Skeletal muscle tissue (tissue), 4 donors: ENCODE data around the gene APBB2. TPM values are rescaled to one million over a fixed set of nuclear protein-coding genes. Genes with fewer than 3 reads are reported as not detected.
"Not testable (repeated sequence)": the region's sequence is repeated elsewhere in the genome, so short reads cannot be mapped to it uniquely, and the experiment has no call there.

Experiments
- H3K27ac ChIP-seq: one replicate; pipeline ENCODE4 v1.7.0; 2013; ENCODE audit warnings: mild to moderate bottlenecking, low read depth, low read length, inconsistent platforms
- H3K27me3 ChIP-seq, 3 donors: one replicate each; pipeline ENCODE4 v1.7.0; 2013; ENCODE audit warnings: low read length in 3 of 3; ENCODE audit not compliant: control insufficient read depth in 3 of 3, insufficient read depth in 3 of 3
- H3K36me3 ChIP-seq, 3 donors: one replicate each; pipeline ENCODE4 v1.7.0; 2013; ENCODE audit warnings: low read length in 3 of 3; ENCODE audit not compliant: control insufficient read depth in 3 of 3, insufficient read depth in 3 of 3
- H3K4me1 ChIP-seq, 3 donors: one replicate each; pipeline ENCODE4 v1.7.0; 2013; ENCODE audit warnings: low read length in 3 of 3, mild to moderate bottlenecking in 3 of 3; ENCODE audit not compliant: control insufficient read depth in 3 of 3, insufficient read depth in 3 of 3
- H3K4me3 ChIP-seq, 3 donors: one replicate each; pipeline ENCODE4 v1.7.0; 2013; ENCODE audit warnings: low read length in 3 of 3
- H3K9ac ChIP-seq, 3 donors: one replicate each; pipeline ENCODE4 v1.7.0; 2013; ENCODE audit warnings: low read length in 3 of 3, mild to moderate bottlenecking in 3 of 3, moderate library complexity in 2 of 3, low read depth in 1 of 3
- H3K9me3 ChIP-seq, 3 donors: one replicate each; pipeline ENCODE4 v1.7.0; 2013; ENCODE audit warnings: low read length in 3 of 3; ENCODE audit not compliant: control insufficient read depth in 3 of 3
- total RNA-seq: library from RNA; depleted of rRNA; stranded (reverse); fragments of >200 nt; gene quantifications from one replicate; pipeline ENCODE4 v1.2.3, GENCODE V29; 2014
- donor health status: Osteomylitis.

The APBB2 gene
- total RNA-seq, 1 donor from 2014 or later = 41.2 TPM

- H3K4me1 ChIP-seq = peaks cover 0 to 14% (median 0%) of the 10 kb centered on the region in 3 donors
These were observed 383.0 kb downstream of the APBB2 start for GRCh38 chr4:40831146-40831907.

GRCh38 chr4:40829586-40829985 is 384.8 kb downstream of the APBB2 start:
- no peak overlapping the region for H3K9ac ChIP-seq
- H3K27ac ChIP-seq = no peak overlapping the region
- H3K4me3 ChIP-seq = no peak overlapping the region
- no peaks in the 10 kb centered on the region for H3K27me3 ChIP-seq
- H3K36me3 ChIP-seq = peaks cover 37 to 46% (median 38%) of the 10 kb centered on the region in 3 donors
- peaks cover 0 to 6% (median 0%) of the 10 kb centered on the region in 3 donors for H3K4me1 ChIP-seq
- no peaks in the 10 kb centered on the region for H3K9me3 ChIP-seq

More at GRCh38 chr4:40831146-40831907, 383.0 kb downstream of the APBB2 start:
- no peak overlapping the region for H3K27ac ChIP-seq
- no peak overlapping the region for H3K9ac ChIP-seq
- H3K27me3 ChIP-seq = no peaks in the 10 kb centered on the region
- no peak overlapping the region for H3K4me3 ChIP-seq
- H3K9me3 ChIP-seq = no peaks in the 10 kb centered on the region
- H3K36me3 ChIP-seq = peaks cover 25 to 40% (median 36%) of the 10 kb centered on the region in 3 donors

- no peaks in the 10 kb centered on the region for H3K27me3 ChIP-seq
- no peak overlapping the region for H3K27ac ChIP-seq
- H3K4me3 ChIP-seq = no peak overlapping the region
- H3K9ac ChIP-seq = no peak overlapping the region
- H3K9me3 ChIP-seq = no peaks in the 10 kb centered on the region
- peaks cover 38 to 52% (median 39%) of the 10 kb centered on the region in 3 donors for H3K36me3 ChIP-seq
- H3K4me1 ChIP-seq = peaks cover 0 to 6% (median 0%) of the 10 kb centered on the region in 3 donors
These were observed 385.7 kb downstream of the APBB2 start for GRCh38 chr4:40828661-40829060.

GRCh38 chr4:40827758-40828157 is 386.6 kb downstream of the APBB2 start:
- Histone ChIP-seq H3K9me3 (no peaks in the 10 kb centered on the region), H3K9ac (no peak overlapping the region), H3K36me3 (peaks cover 43 to 58% (median 44%) of the 10 kb centered on the region in 3 donors), H3K27me3 (no peaks in the 10 kb centered on the region), H3K27ac (no peak overlapping the region), H3K4me1 (peaks cover 0 to 6% (median 0%) of the 10 kb centered on the region in 3 donors), H3K4me3 (no peak overlapping the region)

GRCh38 chr4:40826821-40827220 is 387.5 kb downstream of the APBB2 start:
- Histone ChIP-seq H3K27ac (no peak overlapping the region), H3K27me3 (no peaks in the 10 kb centered on the region), H3K9me3 (no peaks in the 10 kb centered on the region), H3K36me3 (peaks cover 46 to 61% (median 50%) of the 10 kb centered on the region in 3 donors), H3K4me3 (no peak overlapping the region), H3K9ac (no peak overlapping the region), H3K4me1 (no peaks in the 10 kb centered on the region)

GRCh38 chr4:40825014-40825838 is 389.1 kb downstream of the APBB2 start:
- H3K4me1 ChIP-seq = no peaks in the 10 kb centered on the region
- H3K36me3 ChIP-seq = peaks cover 49 to 66% (median 58%) of the 10 kb centered on the region in 3 donors
- H3K27ac ChIP-seq = no peak overlapping the region
- no peaks in the 10 kb centered on the region for H3K9me3 ChIP-seq
- no peak overlapping the region for H3K9ac ChIP-seq
- H3K4me3 ChIP-seq = no peak overlapping the region
- no peaks in the 10 kb centered on the region for H3K27me3 ChIP-seq

GRCh38 chr4:40822420-40823166 is 391.7 kb downstream of the APBB2 start:
- Histone ChIP-seq H3K27me3 (no peaks in the 10 kb centered on the region), H3K4me1 (no peaks in the 10 kb centered on the region), H3K9ac (no peak overlapping the region), H3K27ac (no peak overlapping the region), H3K4me3 (no peak overlapping the region), H3K36me3 (peaks cover 46 to 57% (median 52%) of the 10 kb centered on the region in 3 donors), H3K9me3 (no peaks in the 10 kb centered on the region)

GRCh38 chr4:40820101-40820500 is 394.2 kb downstream of the APBB2 start:
- no peaks in the 10 kb centered on the region for H3K27me3 ChIP-seq
- no peak overlapping the region for H3K9ac ChIP-seq
- H3K9me3 ChIP-seq = no peaks in the 10 kb centered on the region
- H3K4me3 ChIP-seq = no peak overlapping the region
- H3K27ac ChIP-seq = no peak overlapping the region
- H3K4me1 ChIP-seq = no peaks in the 10 kb centered on the region
- peaks cover 38 to 63% (median 43%) of the 10 kb centered on the region in 3 donors for H3K36me3 ChIP-seq

- peaks cover 30 to 48% (median 39%) of the 10 kb centered on the region in 3 donors for H3K36me3 ChIP-seq
- H3K9me3 ChIP-seq, H3K27me3 ChIP-seq, H3K9ac ChIP-seq, H3K4me1 ChIP-seq, H3K4me3 ChIP-seq, H3K27ac ChIP-seq: not testable (repeated sequence)
These were observed 397.2 kb downstream of the APBB2 start for GRCh38 chr4:40817157-40817556.
